Loucy (cell line): ENCODE results near the gene PRR36.

Experiments used
- H2AFZ ChIP-seq: fragments of 200-600 bp; sonication (generic); 2 replicates; pipeline ENCODE4 v1.6.0; 2016; ENCODE audit warnings: antibody characterized with exemption, mild to moderate bottlenecking, low read length, moderate library complexity
- H3F3A ChIP-seq: fragments of 200-600 bp; 2 replicates; pipeline ENCODE4 v1.6.0; 2016; ENCODE audit warnings: antibody characterized with exemption, low read depth, mild to moderate bottlenecking
- H3K27me3 ChIP-seq: fragments of 200-600 bp; sonication (generic); 2 replicates; pipeline ENCODE4 v1.6.1; 2014; ENCODE audit warnings: low read length, mild to moderate bottlenecking; ENCODE audit not compliant: insufficient read depth, poor library complexity, severe bottlenecking
- H3K36me3 ChIP-seq: fragments of 200-600 bp; sonication (generic); 2 replicates; pipeline ENCODE4 v1.6.1; 2016; ENCODE audit warnings: low read length; ENCODE audit not compliant: insufficient read depth
- H3K4me1 ChIP-seq: fragments of 200-600 bp; sonication (generic); 2 replicates; pipeline ENCODE4 v1.5.1; 2014; ENCODE audit warnings: low read length, mild to moderate bottlenecking; ENCODE audit not compliant: insufficient read depth, poor library complexity, severe bottlenecking
- H3K4me2 ChIP-seq: fragments of 200-600 bp; sonication (generic); 2 replicates; pipeline ENCODE4 v1.6.0; 2014; ENCODE audit warnings: antibody characterized with exemption, low read length, low read depth, mild to moderate bottlenecking; ENCODE audit not compliant: poor library complexity, severe bottlenecking
- H3K4me3 ChIP-seq: fragments of 200-600 bp; sonication (generic); 2 replicates; pipeline ENCODE4 v1.5.1; 2014; ENCODE audit warnings: low read length, mild to moderate bottlenecking, mixed read lengths; ENCODE audit not compliant: poor library complexity, severe bottlenecking
- H3K79me2 ChIP-seq: fragments of 200-600 bp; sonication (generic); 2 replicates; pipeline ENCODE4 v1.6.1; 2014; ENCODE audit warnings: low read length; ENCODE audit not compliant: insufficient read depth
- H3K9ac ChIP-seq: fragments of 200-600 bp; sonication (generic); 2 replicates; pipeline ENCODE4 v1.6.0; 2014; ENCODE audit warnings: mild to moderate bottlenecking, low read depth, low read length, moderate library complexity; ENCODE audit not compliant: poor library complexity, severe bottlenecking
- H3K9me2 ChIP-seq: fragments of 200-600 bp; sonication (generic); replicated peaks from 2 replicates; pipeline ENCODE4 v1.6.1; 2016; ENCODE audit warnings: low read depth, low read length, mixed read lengths
- H3K9me3 ChIP-seq: fragments of 200-600 bp; sonication (generic); 2 replicates; pipeline ENCODE4 v1.6.1; 2014; ENCODE audit warnings: mild to moderate bottlenecking, antibody characterized with exemption, low read length, low read depth; ENCODE audit not compliant: insufficient read depth
- H4K20me1 ChIP-seq: fragments of 200-600 bp; sonication (generic); 2 replicates; pipeline ENCODE4 v1.6.0; 2014; ENCODE audit warnings: antibody characterized with exemption, low read length, mild to moderate bottlenecking; ENCODE audit not compliant: insufficient read depth, poor library complexity, severe bottlenecking
- EZH2phosphoT487 ChIP-seq: fragments of 200-600 bp; IDR thresholded peaks from 2 replicates; pipeline ENCODE4 v1.6.1; 2018; ENCODE audit warnings: antibody characterized with exemption, mild to moderate bottlenecking, moderate library complexity, borderline replicate concordance
- TF ChIP-seq, protein P1 (sequence below): fragments of 200-600 bp; sonication (generic); conservative IDR thresholded peaks from 2 replicates; pipeline ENCODE4 v1.5.1; 2014; ENCODE audit warnings: mild to moderate bottlenecking, antibody characterized with exemption, low read length

Gene PRR36

GRCh38 chr19:7865262-7865911, 8.8 kb downstream of the PRR36 start:
- H4K20me1 ChIP-seq: no peaks in the 10 kb centered on the region
- H3K36me3 ChIP-seq: no peaks in the 10 kb centered on the region
- H3K4me3 ChIP-seq: no peak overlapping the region
- H3K9me3 ChIP-seq: no peaks in the 10 kb centered on the region
- no peak overlapping the region for H2AFZ ChIP-seq
- H3K9ac ChIP-seq: no peak overlapping the region
- no peaks in the 10 kb centered on the region for H3F3A ChIP-seq
- H3K4me2 ChIP-seq: no peak overlapping the region
- H3K27me3 ChIP-seq: no peaks in the 10 kb centered on the region
- TF ChIP-seq EZH2phosphoT487: no peak
- TF ChIP-seq, protein P1, sequence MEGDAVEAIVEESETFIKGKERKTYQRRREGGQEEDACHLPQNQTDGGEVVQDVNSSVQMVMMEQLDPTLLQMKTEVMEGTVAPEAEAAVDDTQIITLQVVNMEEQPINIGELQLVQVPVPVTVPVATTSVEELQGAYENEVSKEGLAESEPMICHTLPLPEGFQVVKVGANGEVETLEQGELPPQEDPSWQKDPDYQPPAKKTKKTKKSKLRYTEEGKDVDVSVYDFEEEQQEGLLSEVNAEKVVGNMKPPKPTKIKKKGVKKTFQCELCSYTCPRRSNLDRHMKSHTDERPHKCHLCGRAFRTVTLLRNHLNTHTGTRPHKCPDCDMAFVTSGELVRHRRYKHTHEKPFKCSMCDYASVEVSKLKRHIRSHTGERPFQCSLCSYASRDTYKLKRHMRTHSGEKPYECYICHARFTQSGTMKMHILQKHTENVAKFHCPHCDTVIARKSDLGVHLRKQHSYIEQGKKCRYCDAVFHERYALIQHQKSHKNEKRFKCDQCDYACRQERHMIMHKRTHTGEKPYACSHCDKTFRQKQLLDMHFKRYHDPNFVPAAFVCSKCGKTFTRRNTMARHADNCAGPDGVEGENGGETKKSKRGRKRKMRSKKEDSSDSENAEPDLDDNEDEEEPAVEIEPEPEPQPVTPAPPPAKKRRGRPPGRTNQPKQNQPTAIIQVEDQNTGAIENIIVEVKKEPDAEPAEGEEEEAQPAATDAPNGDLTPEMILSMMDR: no peak
- no peaks in the 10 kb centered on the region for H3K9me2 ChIP-seq
- H3K4me1 ChIP-seq: no peaks in the 10 kb centered on the region
- no peaks in the 10 kb centered on the region for H3K79me2 ChIP-seq

- Histone ChIP-seq H3F3A (no peaks in the 10 kb centered on the region), H3K79me2 (no peaks in the 10 kb centered on the region), H3K9ac (no peak overlapping the region), H2AFZ (no peak overlapping the region), H3K4me3 (no peak overlapping the region), H3K4me2 (no peak overlapping the region), H3K9me2 (no peaks in the 10 kb centered on the region), H4K20me1 (no peaks in the 10 kb centered on the region), H3K4me1 (no peaks in the 10 kb centered on the region), H3K9me3 (no peaks in the 10 kb centered on the region), H3K36me3 (no peaks in the 10 kb centered on the region), H3K27me3 (no peaks in the 10 kb centered on the region)
- no peak for TF ChIP-seq EZH2phosphoT487
- TF ChIP-seq, protein P1: no peak
Observed at GRCh38 chr19:7864690-7865074, 9.5 kb downstream of the PRR36 start.

- H3K27me3 ChIP-seq: no peaks in the 10 kb centered on the region
- no peaks in the 10 kb centered on the region for H3K36me3 ChIP-seq
- no peaks in the 10 kb centered on the region for H3K79me2 ChIP-seq
- H2AFZ ChIP-seq: no peak overlapping the region
- H3K4me2 ChIP-seq: no peak overlapping the region
- H3K9ac ChIP-seq: no peak overlapping the region
- H3F3A ChIP-seq: no peaks in the 10 kb centered on the region
- no peaks in the 10 kb centered on the region for H3K4me1 ChIP-seq
- no peaks in the 10 kb centered on the region for H3K9me3 ChIP-seq
- H3K9me2 ChIP-seq: no peaks in the 10 kb centered on the region
- no peak for TF ChIP-seq EZH2phosphoT487
- TF ChIP-seq, protein P1: no peak
- no peaks in the 10 kb centered on the region for H4K20me1 ChIP-seq
- H3K4me3 ChIP-seq: no peak overlapping the region
Observed at GRCh38 chr19:7863971-7864689, 10.1 kb downstream of the PRR36 start.
